ENCODE measurements around the gene RAD9B. TPM values are rescaled to one million over a fixed set of nuclear protein-coding genes. Genes with fewer than 3 reads are reported as not detected.
A peak's percentile ranks its signal among the peaks of the same experiment; 100 is the strongest.

Gene RAD9B
- total RNA-seq, 1 donor from 2014 or later, result 1.1 TPM

DNA sequence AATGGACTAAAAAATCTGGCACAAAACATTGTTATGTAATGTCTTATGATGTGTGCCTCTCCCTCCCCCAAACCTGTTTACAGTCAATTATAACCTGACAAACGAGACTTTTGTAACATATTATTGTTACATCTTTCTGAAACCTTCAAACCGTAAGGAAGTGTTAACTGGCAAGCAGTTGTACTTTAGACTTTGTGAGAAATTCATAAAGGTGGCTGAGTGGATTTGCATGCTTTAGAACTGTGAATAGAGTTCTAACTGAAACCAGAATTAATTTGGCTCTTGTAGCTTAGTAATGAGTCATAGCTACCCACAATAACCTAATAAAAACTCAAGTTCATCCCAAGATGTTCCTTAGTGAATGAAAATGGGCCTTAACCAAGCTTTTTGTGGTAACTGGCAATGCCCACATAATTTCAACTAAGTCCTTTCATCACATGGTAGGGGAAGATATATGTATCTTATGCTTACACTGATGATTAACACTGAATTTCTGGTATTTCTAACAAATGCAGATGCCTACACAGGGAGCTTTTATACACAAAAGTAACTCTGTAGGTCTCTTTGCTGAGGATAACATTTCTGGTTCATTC lies 29.7 kb downstream of the RAD9B start:
- TF ChIP-seq, protein P1, sequence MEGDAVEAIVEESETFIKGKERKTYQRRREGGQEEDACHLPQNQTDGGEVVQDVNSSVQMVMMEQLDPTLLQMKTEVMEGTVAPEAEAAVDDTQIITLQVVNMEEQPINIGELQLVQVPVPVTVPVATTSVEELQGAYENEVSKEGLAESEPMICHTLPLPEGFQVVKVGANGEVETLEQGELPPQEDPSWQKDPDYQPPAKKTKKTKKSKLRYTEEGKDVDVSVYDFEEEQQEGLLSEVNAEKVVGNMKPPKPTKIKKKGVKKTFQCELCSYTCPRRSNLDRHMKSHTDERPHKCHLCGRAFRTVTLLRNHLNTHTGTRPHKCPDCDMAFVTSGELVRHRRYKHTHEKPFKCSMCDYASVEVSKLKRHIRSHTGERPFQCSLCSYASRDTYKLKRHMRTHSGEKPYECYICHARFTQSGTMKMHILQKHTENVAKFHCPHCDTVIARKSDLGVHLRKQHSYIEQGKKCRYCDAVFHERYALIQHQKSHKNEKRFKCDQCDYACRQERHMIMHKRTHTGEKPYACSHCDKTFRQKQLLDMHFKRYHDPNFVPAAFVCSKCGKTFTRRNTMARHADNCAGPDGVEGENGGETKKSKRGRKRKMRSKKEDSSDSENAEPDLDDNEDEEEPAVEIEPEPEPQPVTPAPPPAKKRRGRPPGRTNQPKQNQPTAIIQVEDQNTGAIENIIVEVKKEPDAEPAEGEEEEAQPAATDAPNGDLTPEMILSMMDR (IDR thresholded peaks at IDR 0.05), result no peak
- H3K4me3 ChIP-seq, result no peak overlapping the region
- intact Hi-C loops (cut with DNase I), result no loop called here
- no peaks in the 10 kb centered on the region for H3K27me3 ChIP-seq (ENCODE audit: low read depth)
- peaks cover 6% of the 10 kb centered on the region for H3K4me1 ChIP-seq
- no peak overlapping the region for H3K27ac ChIP-seq
- no peak for ATAC-seq
- peaks cover 32% of the 10 kb centered on the region for H3K36me3 ChIP-seq
- H3K9me3 ChIP-seq, result no peaks in the 10 kb centered on the region
- no peak for DNase-seq

DNA sequence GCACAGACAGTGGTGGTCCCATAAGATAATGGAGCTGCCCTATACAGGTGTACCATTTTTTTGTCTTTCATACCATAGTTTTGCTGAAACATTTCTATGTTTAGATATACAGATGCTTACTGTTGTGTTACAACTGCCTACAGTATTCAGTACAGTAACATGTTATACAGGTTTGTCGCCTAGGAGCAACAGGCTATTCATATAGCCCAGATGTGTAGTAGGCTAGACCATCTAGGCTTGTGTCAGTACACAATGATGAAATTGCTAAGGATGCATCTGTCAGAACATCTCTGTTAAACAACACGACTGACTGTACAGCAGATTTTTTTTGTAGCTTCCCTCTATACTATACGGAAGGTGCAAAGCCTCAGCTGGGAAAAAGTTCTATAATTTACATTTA lies 30.5 kb downstream of the RAD9B start:
- H3K9me3 ChIP-seq, result no peaks in the 10 kb centered on the region
- peaks cover 40% of the 10 kb centered on the region for H3K36me3 ChIP-seq
- no peak for ATAC-seq
- H3K27me3 ChIP-seq (ENCODE audit: low read depth), result no peaks in the 10 kb centered on the region
- TF ChIP-seq, protein P1 (IDR thresholded peaks at IDR 0.05), result no peak
- H3K27ac ChIP-seq, result no peak overlapping the region
- no peak for DNase-seq
- intact Hi-C loops (cut with DNase I), result no loop called here
- H3K4me1 ChIP-seq, result peaks cover 14% of the 10 kb centered on the region
- H3K4me3 ChIP-seq, result no peak overlapping the region

DNA sequence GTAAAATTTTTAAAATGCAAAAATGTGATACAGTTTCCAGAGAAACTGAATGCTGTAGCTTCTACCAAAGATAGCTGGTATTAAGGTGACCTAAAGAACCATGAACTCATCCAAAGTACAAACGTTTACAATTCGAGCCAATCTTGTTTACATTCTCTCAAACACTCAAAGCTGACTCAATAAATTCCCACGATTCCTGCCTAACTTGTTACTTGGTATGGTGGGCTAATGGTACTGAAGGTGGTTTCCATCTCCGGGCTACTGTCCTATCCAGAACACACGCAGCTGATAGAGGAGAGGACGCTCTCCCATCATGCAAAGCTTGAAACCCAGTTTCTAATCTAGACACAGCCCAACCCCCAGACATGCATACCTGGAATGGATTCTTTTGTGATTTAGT lies 31.5 kb downstream of the RAD9B start:
- intact Hi-C loops (cut with DNase I), result no loop called here
- TF ChIP-seq, protein P1 (IDR thresholded peaks at IDR 0.05), result no peak
- Histone ChIP-seq H3K4me3 (no peak overlapping the region), H3K27ac (no peak overlapping the region), H3K9me3 (no peaks in the 10 kb centered on the region), H3K27me3 (ENCODE audit: low read depth) (no peaks in the 10 kb centered on the region), H3K4me1 (peaks cover 19% of the 10 kb centered on the region), H3K36me3 (peaks cover 50% of the 10 kb centered on the region)
- DNase-seq, result no peak
- no peak for ATAC-seq

DNA sequence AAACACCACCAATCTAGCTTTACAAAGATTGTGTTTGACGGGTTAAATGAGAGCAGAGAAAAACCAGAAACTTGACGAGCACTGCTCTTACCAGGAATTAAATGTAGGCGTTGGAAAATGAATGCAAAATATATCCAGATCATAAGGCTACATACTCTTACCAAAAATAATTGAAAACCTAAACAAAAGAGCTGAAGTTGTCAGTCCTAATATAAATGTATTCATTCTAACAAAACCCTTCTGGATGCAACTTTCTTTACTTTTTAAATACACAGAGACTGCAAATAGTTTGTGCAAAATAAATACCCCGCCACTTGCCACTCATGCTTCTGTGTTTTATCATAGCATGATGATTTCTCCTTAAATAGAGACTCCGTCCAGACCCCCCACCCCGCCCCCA lies 32.7 kb downstream of the RAD9B start:
- H3K27me3 ChIP-seq (ENCODE audit: low read depth), result no peaks in the 10 kb centered on the region
- H3K36me3 ChIP-seq, result peaks cover 62% of the 10 kb centered on the region
- ATAC-seq (no peak), DNase-seq (no peak)
- no peak overlapping the region for H3K27ac ChIP-seq
- TF ChIP-seq, protein P1 (IDR thresholded peaks at IDR 0.05), result no peak
- intact Hi-C loops (cut with DNase I), result no loop called here
- H3K4me3 ChIP-seq, result no peak overlapping the region
- peaks cover 19% of the 10 kb centered on the region for H3K4me1 ChIP-seq
- no peaks in the 10 kb centered on the region for H3K9me3 ChIP-seq

DNA sequence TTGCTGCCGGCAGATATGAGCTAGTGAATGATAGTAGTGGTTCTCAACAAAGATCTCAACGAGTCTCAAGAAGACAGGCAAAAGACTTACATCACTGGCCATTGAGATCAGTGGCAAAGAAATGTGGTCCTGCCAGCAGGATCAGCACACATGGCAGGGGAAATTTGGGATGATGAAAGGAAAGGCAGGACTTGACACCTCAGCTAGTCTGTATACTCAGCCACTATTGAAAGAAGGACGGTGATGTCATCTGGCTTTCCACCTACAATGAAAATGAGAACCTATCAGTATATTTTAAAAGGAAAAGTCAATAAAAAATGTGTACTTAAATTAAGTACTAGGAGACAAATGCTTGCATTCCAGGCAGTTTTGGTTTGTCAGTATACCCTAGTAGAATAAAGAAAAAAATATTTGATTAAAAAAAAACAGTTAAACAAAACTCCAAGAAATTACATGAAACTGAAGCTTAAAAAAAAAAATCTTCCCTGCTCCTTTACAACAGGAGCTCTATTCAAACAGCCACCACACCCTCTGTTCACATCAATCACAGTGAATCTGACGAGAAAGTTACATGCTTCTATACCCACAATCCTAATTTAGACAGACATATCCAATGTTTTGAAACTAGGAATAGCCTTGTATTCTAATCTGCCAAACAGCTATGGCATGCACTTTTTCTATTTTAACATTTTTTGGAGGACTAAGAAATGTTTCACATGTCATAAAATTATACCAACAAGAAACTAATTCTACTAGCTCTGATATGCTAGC lies 34.9 kb downstream of the RAD9B start:
- H3K27me3 ChIP-seq (ENCODE audit: low read depth), result no peaks in the 10 kb centered on the region
- TF ChIP-seq, protein P1 (IDR thresholded peaks at IDR 0.05), result no peak
- H3K9me3 ChIP-seq, result no peaks in the 10 kb centered on the region
- H3K4me1 ChIP-seq, result peaks cover 13% of the 10 kb centered on the region
- H3K4me3 ChIP-seq, result no peak overlapping the region
- DNase-seq, result no peak
- peak in 1 of 2 donors; percentile 49 for ATAC-seq
- intact Hi-C loops (cut with DNase I), result no loop called here
- H3K27ac ChIP-seq, result peak overlapping the region; percentile 9
- peaks cover 62% of the 10 kb centered on the region for H3K36me3 ChIP-seq
